ENCODE measurements around the gene FRMD4A. TPM values are rescaled to one million over a fixed set of nuclear protein-coding genes. Genes with fewer than 3 reads are reported as not detected.
"Not testable (repeated sequence)": the region's sequence is repeated elsewhere in the genome, so short reads cannot be mapped to it uniquely, and the experiment has no call there.

Gene FRMD4A
- total RNA-seq, 1 donor from 2014 or later = 34.6 TPM

GRCh38 chr10:14211610-14212009, 119.1 kb downstream of the FRMD4A start:
- no peak for DNase-seq (ENCODE audit: low read depth)
- H3K4me3 ChIP-seq (ENCODE audit: low read depth, low read length) = no peak overlapping the region
- TF ChIP-seq, protein P1, sequence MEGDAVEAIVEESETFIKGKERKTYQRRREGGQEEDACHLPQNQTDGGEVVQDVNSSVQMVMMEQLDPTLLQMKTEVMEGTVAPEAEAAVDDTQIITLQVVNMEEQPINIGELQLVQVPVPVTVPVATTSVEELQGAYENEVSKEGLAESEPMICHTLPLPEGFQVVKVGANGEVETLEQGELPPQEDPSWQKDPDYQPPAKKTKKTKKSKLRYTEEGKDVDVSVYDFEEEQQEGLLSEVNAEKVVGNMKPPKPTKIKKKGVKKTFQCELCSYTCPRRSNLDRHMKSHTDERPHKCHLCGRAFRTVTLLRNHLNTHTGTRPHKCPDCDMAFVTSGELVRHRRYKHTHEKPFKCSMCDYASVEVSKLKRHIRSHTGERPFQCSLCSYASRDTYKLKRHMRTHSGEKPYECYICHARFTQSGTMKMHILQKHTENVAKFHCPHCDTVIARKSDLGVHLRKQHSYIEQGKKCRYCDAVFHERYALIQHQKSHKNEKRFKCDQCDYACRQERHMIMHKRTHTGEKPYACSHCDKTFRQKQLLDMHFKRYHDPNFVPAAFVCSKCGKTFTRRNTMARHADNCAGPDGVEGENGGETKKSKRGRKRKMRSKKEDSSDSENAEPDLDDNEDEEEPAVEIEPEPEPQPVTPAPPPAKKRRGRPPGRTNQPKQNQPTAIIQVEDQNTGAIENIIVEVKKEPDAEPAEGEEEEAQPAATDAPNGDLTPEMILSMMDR (conservative IDR thresholded peaks at IDR 0.05; ENCODE audit: low read depth, low read length) = no peak

GRCh38 chr10:14208231-14208630, 122.5 kb downstream of the FRMD4A start:
- no peak overlapping the region for H3K4me3 ChIP-seq (ENCODE audit: low read depth, low read length)
- TF ChIP-seq, protein P1 (conservative IDR thresholded peaks at IDR 0.05; ENCODE audit: low read depth, low read length) = no peak
- DNase-seq (ENCODE audit: low read depth) = no peak

DNA sequence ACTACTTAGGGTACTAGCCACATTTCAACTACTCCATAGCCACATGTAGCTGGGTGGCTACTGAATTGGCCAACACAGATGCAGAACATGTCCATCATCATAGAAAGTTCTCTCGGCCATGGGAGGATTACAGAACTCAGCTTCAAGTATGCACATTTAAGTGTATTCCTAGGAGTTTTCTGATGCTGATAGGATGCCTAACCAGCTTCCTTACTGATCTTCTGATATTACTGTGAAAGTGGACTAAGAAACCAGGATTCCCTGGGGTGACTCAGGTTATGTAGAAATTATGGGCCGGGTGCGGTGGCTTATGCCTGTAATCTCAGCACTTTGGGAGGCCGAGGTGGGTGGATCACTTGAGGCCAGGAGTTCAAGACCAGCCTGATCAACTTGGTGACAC, 125.5 kb downstream of the FRMD4A start:
- TF ChIP-seq, protein P1 (conservative IDR thresholded peaks at IDR 0.05; ENCODE audit: low read depth, low read length) = no peak
- DNase-seq (ENCODE audit: low read depth) = no peak
- no peak overlapping the region for H3K4me3 ChIP-seq (ENCODE audit: low read depth, low read length)

DNA sequence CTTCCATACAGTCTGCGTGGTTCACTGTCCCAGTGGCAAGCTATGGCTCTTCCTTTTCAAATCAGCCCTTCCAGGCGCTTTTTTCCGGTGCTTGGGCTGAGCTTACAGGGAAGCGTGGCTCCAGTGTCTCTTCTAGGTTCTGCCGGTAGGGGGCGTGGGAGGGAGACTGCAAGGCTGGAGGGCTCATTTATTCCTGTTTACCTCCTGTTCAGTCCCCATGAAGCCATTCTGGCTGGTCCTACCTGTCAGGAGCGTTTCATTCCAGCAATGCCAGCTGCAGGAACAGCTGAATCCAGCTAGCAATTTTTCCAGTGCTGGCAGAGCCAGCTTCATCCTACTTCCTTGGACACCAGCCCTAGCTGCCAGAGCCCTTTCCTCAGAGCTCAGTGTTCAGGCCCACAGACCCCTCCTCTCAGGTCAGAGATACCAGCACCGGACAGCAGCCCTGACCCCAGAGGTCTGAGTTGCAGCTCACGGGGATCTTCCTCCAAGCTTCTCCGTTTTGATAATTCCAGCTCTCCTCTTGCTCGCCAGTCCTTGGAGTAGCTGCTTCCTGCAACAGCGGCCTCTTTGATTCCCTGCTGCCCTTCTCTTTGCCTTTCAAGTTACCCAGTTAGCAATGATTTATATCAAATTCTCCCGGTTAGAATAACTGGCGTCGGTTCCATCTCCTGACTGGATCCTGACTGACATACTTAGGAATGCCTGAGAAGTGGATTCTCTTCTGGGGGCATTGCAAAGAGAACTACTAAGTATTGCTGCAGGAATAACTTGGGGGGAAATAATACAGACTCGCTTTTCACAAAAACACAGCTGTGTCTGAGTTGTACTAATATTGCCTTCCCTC, 129.8 kb downstream of the FRMD4A start:
- no peak for DNase-seq (ENCODE audit: low read depth)
- H3K4me3 ChIP-seq (ENCODE audit: low read depth, low read length) = no peak overlapping the region
- TF ChIP-seq, protein P1 (conservative IDR thresholded peaks at IDR 0.05; ENCODE audit: low read depth, low read length) = peak; percentile 51

GRCh38 chr10:14199098-14199497, 131.6 kb downstream of the FRMD4A start:
- not testable (repeated sequence) for DNase-seq (ENCODE audit: low read depth)

GRCh38 chr10:14198078-14198477, 132.6 kb downstream of the FRMD4A start:
- TF ChIP-seq, protein P1 (conservative IDR thresholded peaks at IDR 0.05; ENCODE audit: low read depth, low read length) = no peak
- DNase-seq (ENCODE audit: low read depth) = no peak
- no peak overlapping the region for H3K4me3 ChIP-seq (ENCODE audit: low read depth, low read length)

More at GRCh38 chr10:14199098-14199497, 131.6 kb downstream of the FRMD4A start:
- not testable (repeated sequence) for H3K4me3 ChIP-seq (ENCODE audit: low read depth, low read length)

DNA sequence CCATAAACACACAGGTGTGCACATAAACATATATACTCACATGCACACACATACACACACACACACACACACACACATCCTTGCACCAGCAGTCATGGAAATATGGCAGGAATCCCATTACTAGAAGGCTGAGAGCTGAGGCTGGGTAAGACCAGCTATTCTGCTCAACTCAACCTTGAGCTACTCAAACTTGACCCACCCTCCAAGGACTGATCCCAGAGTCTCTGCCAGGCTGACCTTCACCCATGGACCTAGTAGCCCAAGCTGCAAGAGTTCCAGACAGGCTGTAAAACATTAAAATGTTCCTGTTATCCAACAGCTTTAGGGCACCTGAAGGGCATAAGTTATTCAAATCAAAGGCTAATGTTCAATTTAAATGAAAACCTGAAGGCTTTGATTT, 134.6 kb downstream of the FRMD4A start:
- TF ChIP-seq, protein P1 (conservative IDR thresholded peaks at IDR 0.05; ENCODE audit: low read depth, low read length) = no peak
- no peak overlapping the region for H3K4me3 ChIP-seq (ENCODE audit: low read depth, low read length)
- no peak for DNase-seq (ENCODE audit: low read depth)

Data from epithelial cell of proximal tubule (primary cell).